ENCODE data around the gene TMPRSS9. TPM values are rescaled to one million over a fixed set of nuclear protein-coding genes. Genes with fewer than 3 reads are reported as not detected.
A peak's percentile ranks its signal among the peaks of the same experiment; 100 is the strongest.
"Not testable (repeated sequence)": the region's sequence is repeated elsewhere in the genome, so short reads cannot be mapped to it uniquely, and the experiment has no call there.

TMPRSS9 gene
- total RNA-seq, 1 donor from 2014 or later: not detected

DNA sequence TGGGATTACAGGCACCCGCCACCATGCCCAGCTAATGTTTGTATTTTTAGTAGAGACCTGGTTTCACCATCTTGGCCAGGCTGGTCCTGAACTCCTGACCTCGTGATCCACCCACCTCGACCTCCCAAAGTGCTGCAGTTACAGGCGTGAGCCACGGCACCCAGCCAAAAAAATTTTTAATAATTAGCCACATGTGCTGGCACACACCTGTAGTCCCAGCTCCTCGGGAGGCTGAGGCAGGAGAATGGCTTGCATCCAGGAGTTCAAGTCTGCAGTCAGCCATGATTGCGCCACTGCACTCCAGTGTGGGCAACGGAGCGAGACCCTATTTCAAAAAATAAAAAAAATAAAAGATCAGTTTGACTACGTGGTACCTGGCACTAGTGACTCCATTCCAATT lies 98.7 kb downstream of the TMPRSS9 start:
- DNase-seq (ENCODE audit: low spot score): not testable (repeated sequence)

DNA sequence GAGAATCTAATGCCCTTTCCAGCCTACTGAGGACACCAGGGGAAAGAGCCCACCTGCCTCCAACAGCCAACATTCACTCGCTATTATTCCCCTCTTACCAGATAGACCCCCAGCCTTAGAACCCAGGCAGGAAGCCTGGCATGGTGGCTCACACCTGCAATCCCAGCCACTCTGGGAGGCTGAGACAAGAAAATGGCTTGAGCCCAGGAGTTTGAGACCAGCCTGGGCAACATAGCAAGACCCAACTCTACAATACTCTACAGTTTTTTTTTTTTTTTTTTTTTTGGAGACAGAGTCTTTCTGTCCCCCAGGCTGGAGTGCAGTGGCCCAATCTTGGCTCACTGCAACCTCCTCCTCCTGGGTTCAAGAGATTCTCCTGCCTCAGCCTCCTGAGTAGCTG lies 100.2 kb downstream of the TMPRSS9 start:
- DNase-seq (ENCODE audit: low spot score): no peak

DNA sequence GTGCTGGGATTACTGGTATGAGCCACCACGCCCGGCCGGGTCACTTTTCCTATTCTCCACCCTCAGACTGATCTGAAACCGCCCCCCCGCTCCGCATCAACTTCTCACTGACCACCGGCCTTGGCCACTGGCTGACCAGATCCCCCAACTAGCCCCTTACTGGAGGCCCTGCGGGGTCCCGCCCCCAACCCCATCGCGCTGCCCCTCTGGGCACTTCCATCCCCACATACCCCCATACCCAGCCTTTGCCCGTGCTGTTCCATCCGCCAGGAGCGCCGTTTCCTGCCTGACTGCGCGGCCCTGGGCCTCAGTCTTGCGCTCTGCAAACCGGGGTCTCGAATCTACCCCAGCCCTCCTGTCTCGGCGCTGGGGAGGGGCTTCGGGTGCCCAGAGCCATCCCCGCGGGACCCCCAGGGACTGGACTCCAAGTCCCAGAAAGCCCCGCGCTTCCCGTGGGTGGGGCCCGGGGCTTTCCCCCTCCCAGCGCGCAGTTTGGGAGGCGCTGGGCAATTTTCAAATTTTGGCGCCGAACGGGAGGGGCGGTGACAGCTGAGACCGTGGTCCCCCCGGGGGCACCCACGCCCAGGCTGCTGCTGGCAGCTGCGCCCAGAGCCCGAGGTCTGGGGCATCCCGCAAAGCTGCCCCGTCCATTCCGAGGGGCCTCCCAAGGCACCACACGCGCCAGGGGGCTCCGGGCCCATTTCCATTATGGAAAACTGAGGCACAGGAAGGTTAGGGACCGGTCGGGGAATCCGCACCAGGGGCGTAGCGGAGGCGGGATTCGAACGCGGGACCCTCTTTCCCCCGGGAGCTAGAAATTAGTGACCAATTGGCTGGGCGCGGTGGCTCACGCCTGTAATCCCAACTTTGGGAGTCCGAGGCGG lies 101.9 kb downstream of the TMPRSS9 start:
- DNase-seq (ENCODE audit: low spot score): peak; percentile 77

DNA sequence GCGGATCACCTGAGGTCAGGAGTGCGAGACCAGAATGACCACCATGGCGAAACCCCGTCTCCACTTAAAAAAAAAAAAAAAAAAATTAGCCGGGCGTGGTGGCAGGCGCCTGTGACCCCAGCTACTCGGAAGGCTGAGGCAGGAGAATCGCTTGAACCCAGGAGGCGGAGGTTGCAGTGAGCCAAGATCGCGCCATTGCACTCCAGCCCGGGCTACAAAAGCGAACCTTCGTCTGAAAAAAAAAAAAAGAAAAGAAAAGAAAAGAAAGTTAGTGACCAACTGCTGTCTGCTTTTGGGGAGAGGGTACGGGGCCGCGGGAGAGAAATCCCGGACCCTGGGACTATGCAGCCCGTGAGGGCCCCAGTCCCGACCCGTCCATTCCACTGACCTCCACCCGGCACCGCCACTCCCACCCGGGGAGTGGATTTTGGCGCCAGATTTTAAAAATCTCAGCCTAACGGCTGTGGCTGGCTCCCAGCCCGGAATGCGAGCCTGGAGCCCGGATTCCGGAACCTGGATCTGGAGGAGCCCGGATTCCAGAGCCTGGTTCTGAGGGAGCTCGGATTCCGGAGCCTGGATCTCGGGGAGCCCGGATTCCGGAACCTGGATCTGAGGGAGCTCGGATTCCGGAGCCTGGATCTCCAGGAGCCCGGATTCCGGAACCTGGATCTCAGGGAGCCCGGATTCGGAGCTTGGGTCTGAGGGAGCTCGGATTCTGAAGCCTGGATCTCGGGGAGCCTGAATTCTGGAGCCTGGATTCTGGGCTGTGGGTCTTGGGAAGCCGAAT lies 102.8 kb downstream of the TMPRSS9 start:
- peak; percentile 96 for DNase-seq (ENCODE audit: low spot score)

DNA sequence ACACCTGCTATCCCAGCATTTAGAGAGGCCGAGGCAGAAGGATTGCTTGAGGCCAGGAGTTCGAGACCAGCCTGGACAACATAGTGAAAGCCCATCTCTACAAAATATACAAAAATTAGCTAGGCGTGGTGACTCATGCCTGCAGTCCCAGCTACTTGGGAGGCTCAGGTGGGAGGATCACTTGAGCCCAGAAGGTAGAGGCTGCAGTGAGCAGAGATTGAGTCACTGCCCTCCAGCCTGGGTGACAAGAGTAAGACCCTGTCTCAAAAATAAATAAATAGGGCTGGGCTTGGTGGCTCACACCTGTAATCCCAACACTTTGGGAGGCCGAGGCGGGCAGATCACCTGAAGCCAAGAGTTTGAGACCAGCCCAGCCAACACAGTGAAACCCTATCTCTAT lies 103.6 kb downstream of the TMPRSS9 start:
- DNase-seq (ENCODE audit: low spot score): not testable (repeated sequence)

DNA sequence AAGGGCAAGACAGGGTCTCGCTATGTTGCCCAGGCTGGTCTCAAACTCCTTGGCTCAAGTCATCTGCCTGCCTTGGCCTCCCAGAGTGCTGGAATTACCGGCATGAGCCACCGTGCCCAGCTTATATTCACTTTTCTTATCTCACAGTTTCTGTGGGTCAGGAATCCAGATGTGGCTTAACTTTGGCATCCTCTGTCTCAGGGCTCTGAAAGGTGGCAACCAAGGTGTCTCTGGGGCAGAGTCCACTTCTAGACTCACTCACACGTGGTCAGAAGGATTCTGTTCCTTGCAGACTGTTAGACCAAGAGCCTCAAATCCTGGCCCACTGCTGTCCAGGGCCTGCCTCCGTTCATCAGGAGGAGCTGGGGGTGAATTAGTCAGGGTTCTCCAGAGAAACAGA lies 104.3 kb downstream of the TMPRSS9 start:
- DNase-seq (ENCODE audit: low spot score): no peak

DNA sequence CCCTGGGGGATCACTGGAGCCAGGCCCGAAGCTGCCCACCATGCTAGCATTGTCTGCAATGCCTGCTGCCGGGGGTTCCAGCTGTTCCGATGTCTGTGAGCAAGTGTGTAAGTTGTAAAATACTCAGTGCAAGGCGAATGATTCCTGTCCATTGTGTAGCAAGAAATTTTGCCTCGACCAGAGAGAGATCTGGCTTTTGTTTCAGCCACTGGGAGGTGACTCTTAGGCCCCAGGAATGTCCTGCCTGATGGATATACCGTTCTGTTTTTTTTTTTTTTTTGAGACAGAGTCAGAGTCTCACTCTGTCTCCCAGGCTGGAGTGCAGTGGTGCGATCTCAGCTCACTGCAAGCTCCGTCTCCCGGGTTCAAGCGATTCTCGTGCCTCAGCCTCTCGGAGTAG lies 108.5 kb downstream of the TMPRSS9 start:
- no peak for DNase-seq (ENCODE audit: low spot score)

DNA sequence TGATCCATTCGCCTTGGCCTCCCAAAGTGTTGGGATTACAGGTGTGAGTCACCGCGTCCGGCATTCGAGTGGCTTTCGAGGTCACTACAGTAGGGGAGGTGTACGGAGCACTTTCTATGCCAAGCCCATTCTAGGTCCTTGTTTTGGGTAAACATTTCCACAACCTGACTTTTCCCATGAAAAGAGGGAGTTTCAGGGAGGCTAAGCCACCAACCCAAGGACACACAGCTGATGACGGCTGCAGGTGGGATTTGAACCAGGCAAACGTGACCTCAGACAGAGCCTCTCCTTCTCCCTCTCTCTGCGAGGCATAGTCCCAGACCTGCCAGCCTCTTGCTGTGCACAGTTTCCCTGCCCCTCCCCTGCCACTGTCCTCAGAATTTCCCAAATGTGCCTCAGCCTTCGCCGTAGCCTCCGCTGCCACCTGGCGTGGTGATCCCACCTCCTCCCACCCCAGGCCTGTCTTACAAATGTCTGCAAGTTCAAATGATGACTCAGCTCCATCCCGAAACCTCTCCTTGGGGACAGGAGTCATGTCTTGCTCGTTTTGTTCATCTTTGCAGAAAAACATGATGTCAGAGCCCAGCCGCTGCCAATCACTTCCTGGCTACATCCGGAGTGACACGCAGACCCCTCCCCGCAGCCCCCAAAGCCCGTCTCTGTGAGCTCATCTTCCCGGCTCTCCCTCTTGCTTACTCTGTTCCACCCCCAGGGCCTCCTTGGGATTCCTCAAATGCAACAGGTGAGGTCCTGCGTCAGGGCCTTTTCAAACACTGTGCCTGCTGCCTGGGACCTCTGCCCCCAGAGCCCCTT lies 109.2 kb downstream of the TMPRSS9 start:
- no peak for DNase-seq (ENCODE audit: low spot score)

DNA sequence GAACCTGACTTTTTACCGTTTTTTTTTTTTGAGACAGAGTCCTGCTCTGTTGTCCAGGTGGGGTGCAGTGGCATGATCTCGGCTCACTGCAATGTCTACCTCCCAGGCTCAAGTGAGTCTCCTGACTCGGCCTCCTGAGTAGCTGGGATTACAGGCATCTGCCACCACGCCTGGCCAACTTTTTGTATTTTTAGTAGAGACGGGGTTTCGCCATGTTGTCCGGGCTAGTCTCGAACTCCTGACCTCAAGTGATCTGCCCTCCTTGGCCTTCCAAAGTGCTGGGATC lies 109.8 kb downstream of the TMPRSS9 start:
- not testable (repeated sequence) for DNase-seq (ENCODE audit: low spot score)

DNA sequence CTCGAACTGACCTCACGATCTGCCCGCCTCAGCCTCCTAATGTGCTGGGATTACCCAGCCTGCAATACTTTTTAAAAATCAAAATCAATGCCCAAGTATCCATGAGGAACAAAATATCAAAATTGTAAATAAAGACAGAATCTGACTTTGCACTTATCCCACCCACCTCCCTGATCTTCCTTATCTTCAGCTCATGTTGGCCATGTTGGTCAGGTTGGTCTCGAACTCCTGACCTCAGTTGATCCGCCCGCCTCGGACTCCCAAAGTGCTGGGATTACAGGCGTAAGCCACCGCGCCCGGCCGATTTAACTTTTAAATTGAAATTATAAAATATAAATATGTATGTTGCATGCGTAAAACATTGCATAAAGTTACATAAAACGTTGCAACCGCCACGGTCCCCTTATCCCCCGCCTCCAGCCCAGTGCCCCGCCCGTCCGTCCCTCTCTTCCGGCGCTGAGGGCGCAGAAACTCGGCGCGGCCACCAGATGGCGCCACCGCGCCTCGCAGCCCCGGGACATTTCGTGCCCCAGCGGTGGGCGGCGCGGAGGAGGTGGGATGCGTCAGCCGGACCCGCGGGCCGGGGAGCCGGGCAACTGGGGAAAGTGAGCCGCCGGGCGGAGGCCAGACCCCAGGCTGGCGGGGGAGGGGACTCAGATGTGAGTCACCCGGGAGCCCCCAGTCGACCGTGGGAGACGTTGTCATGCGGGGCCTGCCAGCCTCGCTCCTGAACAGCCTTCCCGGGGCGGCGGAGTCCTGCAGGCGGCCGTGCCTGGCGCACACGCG lies 114.4 kb downstream of the TMPRSS9 start:
- DNase-seq (ENCODE audit: low spot score): peak; percentile 90

DNA sequence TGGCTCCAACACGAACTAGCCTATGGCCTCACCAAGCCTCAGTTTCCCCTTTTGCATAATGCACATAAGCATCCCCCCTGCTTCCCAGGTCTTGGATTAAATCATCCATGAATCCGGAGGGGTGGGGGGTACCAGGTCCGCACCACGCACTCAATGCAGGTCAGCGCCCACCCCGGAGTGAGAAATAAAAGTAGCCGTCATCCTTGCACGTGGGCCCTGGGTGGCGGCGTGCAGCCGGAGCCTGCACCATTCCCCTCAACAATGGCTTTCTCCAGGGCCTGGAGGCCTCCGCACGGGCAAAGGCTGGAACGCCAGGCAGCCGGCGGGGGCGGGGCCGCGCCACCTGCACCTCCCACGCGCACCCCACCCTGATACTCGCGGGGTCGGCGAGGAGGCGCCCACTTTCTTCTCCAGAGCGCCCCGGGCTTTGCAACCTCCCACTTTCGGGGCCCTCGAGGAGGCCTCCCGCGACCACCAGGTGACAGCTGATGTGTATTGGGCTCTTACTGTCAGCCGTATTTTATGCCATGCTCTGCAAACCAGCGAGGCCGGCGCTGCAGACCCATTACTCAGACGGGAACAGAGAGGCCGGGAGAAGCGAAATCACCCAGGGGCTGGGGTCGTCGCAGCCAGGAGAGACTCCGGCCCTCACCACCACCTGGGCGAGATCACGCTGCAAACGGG lies 115.1 kb downstream of the TMPRSS9 start:
- peak; percentile 64 for DNase-seq (ENCODE audit: low spot score)

Other genes with a start within 250 kb of the TMPRSS9 start
- 46.0 TPM for gene AP3D1, start 208.7 kb upstream of the TMPRSS9 start, total RNA-seq (ENCODE audit: insufficient read depth, low replicate concordance)
- gene DOT1L, start 196.3 kb upstream of the TMPRSS9 start, total RNA-seq (ENCODE audit: insufficient read depth, low replicate concordance): 6.0 TPM
- 29.4 TPM for gene PLEKHJ1, start 123.9 kb upstream of the TMPRSS9 start, total RNA-seq (ENCODE audit: insufficient read depth, low replicate concordance)
- gene SF3A2, start 123.4 kb upstream of the TMPRSS9 start, total RNA-seq (ENCODE audit: insufficient read depth, low replicate concordance): 39.7 TPM
- 3.1 TPM for gene AMH, start 110.9 kb upstream of the TMPRSS9 start, total RNA-seq (ENCODE audit: insufficient read depth, low replicate concordance)
- not detected for gene JSRP1, start 103.8 kb upstream of the TMPRSS9 start, total RNA-seq (ENCODE audit: insufficient read depth, low replicate concordance)
- 0.24 TPM for gene PEAK3, start 78.1 kb upstream of the TMPRSS9 start, total RNA-seq (ENCODE audit: insufficient read depth, low replicate concordance)
- gene LINGO3, start 52.1 kb upstream of the TMPRSS9 start, total RNA-seq (ENCODE audit: insufficient read depth, low replicate concordance): not detected
- gene LSM7, start 31.7 kb upstream of the TMPRSS9 start, total RNA-seq (ENCODE audit: insufficient read depth, low replicate concordance): 76.6 TPM
- 20.5 TPM for gene SPPL2B, start 31.6 kb upstream of the TMPRSS9 start, total RNA-seq (ENCODE audit: insufficient read depth, low replicate concordance)
- gene TIMM13, start 67.3 kb downstream of the TMPRSS9 start, total RNA-seq (ENCODE audit: insufficient read depth, low replicate concordance): 19.7 TPM
- gene LMNB2, start 96.7 kb downstream of the TMPRSS9 start, total RNA-seq (ENCODE audit: insufficient read depth, low replicate concordance): 17.8 TPM
- gene GADD45B, start 115.9 kb downstream of the TMPRSS9 start, total RNA-seq (ENCODE audit: insufficient read depth, low replicate concordance): 58.7 TPM